GM12874 (cell line): ENCODE measurements around the gene LASP1.

Experiments
- TF ChIP-seq, protein P1 (sequence below): IDR thresholded peaks from 2 replicates; pipeline ENCODE4 v1.5.1; 2011; ENCODE audit warnings: low read depth, mild to moderate bottlenecking, control low read depth, low read length, moderate library complexity; ENCODE audit not compliant: insufficient read depth

The LASP1 gene

DNA sequence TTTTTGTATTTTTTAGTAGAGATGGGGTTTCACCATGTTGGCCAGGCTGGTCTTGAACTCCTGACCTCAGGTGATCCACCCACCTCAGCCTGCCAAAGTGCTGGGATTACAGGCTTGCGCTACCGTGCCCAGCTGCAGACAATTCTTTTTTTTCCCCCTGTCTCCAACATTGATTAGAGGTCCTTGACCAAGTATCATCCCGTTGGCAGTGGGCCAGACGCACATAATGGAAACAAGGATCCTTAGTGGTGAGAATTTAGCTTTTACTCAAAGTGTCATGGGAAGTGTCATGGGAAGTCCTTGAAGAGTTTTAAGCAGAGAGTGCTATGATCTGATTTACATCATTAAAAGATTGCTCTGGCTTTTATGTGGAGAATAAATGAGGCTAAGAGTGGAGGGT lies 99.4 kb downstream of the LASP1 start:
- TF ChIP-seq, protein P1, sequence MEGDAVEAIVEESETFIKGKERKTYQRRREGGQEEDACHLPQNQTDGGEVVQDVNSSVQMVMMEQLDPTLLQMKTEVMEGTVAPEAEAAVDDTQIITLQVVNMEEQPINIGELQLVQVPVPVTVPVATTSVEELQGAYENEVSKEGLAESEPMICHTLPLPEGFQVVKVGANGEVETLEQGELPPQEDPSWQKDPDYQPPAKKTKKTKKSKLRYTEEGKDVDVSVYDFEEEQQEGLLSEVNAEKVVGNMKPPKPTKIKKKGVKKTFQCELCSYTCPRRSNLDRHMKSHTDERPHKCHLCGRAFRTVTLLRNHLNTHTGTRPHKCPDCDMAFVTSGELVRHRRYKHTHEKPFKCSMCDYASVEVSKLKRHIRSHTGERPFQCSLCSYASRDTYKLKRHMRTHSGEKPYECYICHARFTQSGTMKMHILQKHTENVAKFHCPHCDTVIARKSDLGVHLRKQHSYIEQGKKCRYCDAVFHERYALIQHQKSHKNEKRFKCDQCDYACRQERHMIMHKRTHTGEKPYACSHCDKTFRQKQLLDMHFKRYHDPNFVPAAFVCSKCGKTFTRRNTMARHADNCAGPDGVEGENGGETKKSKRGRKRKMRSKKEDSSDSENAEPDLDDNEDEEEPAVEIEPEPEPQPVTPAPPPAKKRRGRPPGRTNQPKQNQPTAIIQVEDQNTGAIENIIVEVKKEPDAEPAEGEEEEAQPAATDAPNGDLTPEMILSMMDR = no peak

DNA sequence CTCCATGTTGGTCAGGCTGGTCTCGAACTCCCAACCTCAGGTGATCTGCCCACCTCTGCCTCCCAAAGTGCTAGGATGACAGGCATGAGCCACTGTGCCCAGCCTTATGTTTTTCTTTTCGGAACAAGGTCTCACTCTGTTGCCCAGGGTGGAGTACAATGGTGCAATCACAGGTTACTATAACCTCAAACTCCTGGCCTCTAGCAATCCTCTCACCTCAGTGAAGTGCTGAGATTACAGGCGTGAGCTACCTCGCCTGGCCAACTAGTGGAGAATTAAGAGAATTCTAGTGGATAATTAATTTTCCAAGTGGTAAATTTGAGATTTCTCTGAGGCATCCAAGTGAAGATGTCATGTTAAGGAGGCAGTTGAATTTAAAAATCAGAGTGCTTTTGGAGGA lies 100.3 kb downstream of the LASP1 start:
- TF ChIP-seq, protein P1 = no peak

DNA sequence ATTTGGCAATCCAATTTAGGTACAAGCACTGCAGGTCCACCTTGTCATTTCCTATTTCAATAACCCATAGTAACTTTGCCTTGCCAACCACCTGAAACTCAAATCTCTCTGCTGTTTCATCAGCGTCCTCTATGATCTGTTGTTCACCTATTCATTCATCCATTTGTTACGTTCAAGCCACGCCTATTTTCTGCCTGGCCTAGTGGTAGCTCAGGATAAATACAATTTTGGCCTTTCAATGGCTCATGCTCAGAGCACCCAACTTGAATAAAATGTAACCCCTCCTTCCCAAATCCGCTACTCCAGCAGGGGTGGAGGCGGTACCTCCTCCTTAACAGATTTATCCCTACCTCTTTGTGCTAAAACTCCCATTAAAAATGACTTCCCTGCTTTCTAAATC lies 100.9 kb downstream of the LASP1 start:
- TF ChIP-seq, protein P1 = no peak
